Common myeloid progenitor, CD34-positive (primary cell): ENCODE results near the gene DUS1L.
A peak's percentile ranks its signal among the peaks of the same experiment; 100 is the strongest.

Experiments used
- CTCF ChIA-PET: fragments of 350-600 bp; sonication (Branson Sonifier 250); formaldehyde crosslinking; loops from one replicate; lab custom pipeline; 2021; ENCODE audit warnings: antibody characterized with exemption; lab: Charles Lee
- POLR2A ChIA-PET: fragments of 350-600 bp; sonication (Branson Sonifier 250); formaldehyde crosslinking; loops from one replicate; lab custom pipeline; 2021; ENCODE audit warnings: antibody characterized with exemption; lab: Charles Lee
- DNase-seq, 3 donors: peaks; one replicate each; pipeline versions ENCODE4 v3.0.0 to v3.0.0-alpha.2; 2013
- H3K27ac ChIP-seq, 2 experiments: 1 replicate in 1 of 2; 2 replicates in 1 of 2; pipeline ENCODE4 v1.7.0; 2013; ENCODE audit warnings: inconsistent platforms in 2 of 2, low read length in 2 of 2, mild to moderate bottlenecking in 2 of 2, low read depth in 1 of 2, moderate library complexity in 1 of 2; ENCODE audit not compliant: severe bottlenecking in 2 of 2, insufficient read depth in 1 of 2, poor library complexity in 1 of 2
- H3K27me3 ChIP-seq, 5 experiments: replicated peaks in 2 of 5; 1 replicate in 3 of 5; 2 replicates in 2 of 5; pipeline versions ENCODE4 v1.6.1 to v1.7.0; 2013; ENCODE audit warnings: low read length in 4 of 5, mild to moderate bottlenecking in 2 of 5, moderate library complexity in 2 of 5, inconsistent platforms in 1 of 5; ENCODE audit not compliant: insufficient read depth in 5 of 5, control insufficient read depth in 4 of 5
- H3K36me3 ChIP-seq, 4 experiments: 1 replicate in 2 of 4; 2 replicates in 2 of 4; pipeline versions ENCODE4 v1.6.1 to v1.7.0; 2013; ENCODE audit warnings: low read length in 3 of 4, control low read depth in 1 of 4, mild to moderate bottlenecking in 1 of 4; ENCODE audit not compliant: control insufficient read depth in 4 of 4, insufficient read depth in 4 of 4
- H3K4me1 ChIP-seq, 4 experiments: 1 replicate in 3 of 4; 2 replicates in 1 of 4; pipeline versions ENCODE4 v1.6.1 to v1.7.1; 2013; ENCODE audit warnings: low read length in 3 of 4, mild to moderate bottlenecking in 3 of 4, control low read depth in 1 of 4, inconsistent platforms in 1 of 4, moderate library complexity in 1 of 4; ENCODE audit not compliant: control insufficient read depth in 4 of 4, insufficient read depth in 4 of 4; ENCODE audit errors: control extremely low read depth in 1 of 4
- H3K4me3 ChIP-seq, 7 experiments: 1 replicate in 4 of 7; 2 replicates in 3 of 7; pipeline versions ENCODE4 v1.5.1 to v1.7.0; 2013; ENCODE audit warnings: mild to moderate bottlenecking in 7 of 7, low read length in 6 of 7, moderate library complexity in 6 of 7, inconsistent platforms in 2 of 7, low read depth in 2 of 7, control low read depth in 1 of 7; ENCODE audit not compliant: insufficient read depth in 4 of 7, control insufficient read depth in 1 of 7; ENCODE audit errors: extremely low read depth in 1 of 7
- H3K9me3 ChIP-seq, 5 experiments: 1 replicate in 4 of 5; 2 replicates in 1 of 5; pipeline versions ENCODE4 v1.6.1 to v1.7.1; 2013; ENCODE audit warnings: low read length in 4 of 5, mild to moderate bottlenecking in 2 of 5, inconsistent platforms in 1 of 5, low read depth in 1 of 5, moderate library complexity in 1 of 5; ENCODE audit not compliant: control insufficient read depth in 4 of 5, insufficient read depth in 2 of 5; ENCODE audit errors: control extremely low read depth in 1 of 5
- WGBS: methylation state at CpG from one replicate; pipeline ENCODE4 v1.1.5; 2013; ENCODE audit not compliant: insufficient coverage; 5-methylcytosine and 5-hydroxymethylcytosine counted together

The DUS1L gene

DNA sequence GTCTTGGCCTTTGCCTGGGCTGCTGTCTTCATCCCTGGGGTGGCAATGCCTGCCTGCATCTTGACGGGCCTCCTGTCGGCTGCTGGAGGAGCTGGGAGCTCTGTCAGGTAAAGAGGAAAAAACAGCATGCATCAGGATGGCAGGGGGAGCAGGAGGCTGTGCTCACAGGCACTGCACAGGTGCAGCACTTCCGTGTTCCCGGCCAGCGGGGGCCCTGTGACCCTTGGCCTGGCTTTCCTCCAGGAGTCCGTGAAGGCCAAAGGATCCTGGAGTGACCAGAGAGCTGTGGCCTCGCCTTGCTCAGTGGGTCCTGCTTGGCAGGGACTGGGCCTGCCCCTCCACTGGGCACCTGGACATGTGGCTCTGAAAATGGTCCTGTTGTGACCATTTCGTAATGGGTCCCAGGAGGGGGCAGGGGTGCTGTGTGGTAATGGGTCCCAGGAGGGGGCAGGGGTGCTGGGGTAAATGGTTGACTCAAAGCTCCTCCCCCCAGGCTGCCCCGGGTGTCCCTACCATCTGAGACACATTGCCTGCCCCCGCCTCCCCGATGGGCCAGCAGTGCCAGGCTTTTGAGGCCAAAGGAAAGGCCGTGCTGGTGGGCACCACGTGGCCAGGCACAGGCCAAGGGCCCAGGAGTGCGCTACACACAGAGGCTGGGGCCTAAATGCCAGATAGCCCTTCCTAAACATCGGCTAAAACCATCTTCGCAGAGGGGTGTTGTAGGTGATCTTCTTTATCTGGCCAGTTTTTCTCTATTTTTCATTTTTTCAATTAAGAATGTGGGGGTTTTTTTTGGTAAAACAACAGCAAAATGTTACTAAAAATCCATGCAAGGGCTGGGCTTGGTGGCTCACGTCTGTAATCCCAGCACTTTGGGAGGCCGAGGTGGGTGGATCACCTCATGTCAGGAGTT, 36.4 kb upstream of the DUS1L start:
- no peak for DNase-seq
- WGBS = 76% methylated on average over 15 of the region's 18 CpGs
- Histone ChIP-seq H3K27ac (no peak overlapping the region), H3K9me3 (no peaks in the 10 kb centered on the region), H3K4me1 (peaks cover 0 to 48% (median 34%) of the 10 kb centered on the region in 4 experiments), H3K27me3 (no peaks in the 10 kb centered on the region), H3K36me3 (peaks cover 0 to 12% (median 5%) of the 10 kb centered on the region in 4 experiments), H3K4me3 (no peak overlapping the region)
- CTCF ChIA-PET = no interaction called here
- POLR2A ChIA-PET = no interaction called here

DNA sequence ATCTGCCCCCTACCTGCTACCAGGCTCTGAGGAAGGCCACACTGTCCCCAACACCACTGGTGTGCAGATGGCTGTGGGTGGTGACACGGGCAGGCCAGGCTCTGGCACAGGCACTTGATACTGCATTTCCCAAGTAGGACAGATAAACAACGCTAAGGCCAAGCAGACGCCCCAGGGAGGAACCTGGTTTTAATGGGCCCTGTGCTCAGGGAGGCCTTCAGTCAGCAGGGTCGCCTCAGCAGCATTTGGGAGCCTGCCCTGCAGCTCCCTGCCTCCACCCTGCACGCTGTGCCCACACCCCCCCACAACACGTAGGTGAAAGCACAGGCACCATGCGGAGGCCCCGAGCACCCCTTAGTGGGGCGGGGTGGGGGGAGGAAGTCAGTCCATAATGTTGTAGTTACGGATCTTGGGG, 35.7 kb upstream of the DUS1L start:
- Histone ChIP-seq H3K4me3 (no peak overlapping the region), H3K4me1 (peaks cover 0 to 48% (median 34%) of the 10 kb centered on the region in 4 experiments), H3K36me3 (peaks cover 0 to 16% (median 5%) of the 10 kb centered on the region in 4 experiments), H3K27me3 (no peaks in the 10 kb centered on the region), H3K27ac (no peak overlapping the region), H3K9me3 (no peaks in the 10 kb centered on the region)
- no peak for DNase-seq
- POLR2A ChIA-PET = no interaction called here
- WGBS = 90% methylated on average over 5 of the region's 10 CpGs
- CTCF ChIA-PET = no interaction called here

DNA sequence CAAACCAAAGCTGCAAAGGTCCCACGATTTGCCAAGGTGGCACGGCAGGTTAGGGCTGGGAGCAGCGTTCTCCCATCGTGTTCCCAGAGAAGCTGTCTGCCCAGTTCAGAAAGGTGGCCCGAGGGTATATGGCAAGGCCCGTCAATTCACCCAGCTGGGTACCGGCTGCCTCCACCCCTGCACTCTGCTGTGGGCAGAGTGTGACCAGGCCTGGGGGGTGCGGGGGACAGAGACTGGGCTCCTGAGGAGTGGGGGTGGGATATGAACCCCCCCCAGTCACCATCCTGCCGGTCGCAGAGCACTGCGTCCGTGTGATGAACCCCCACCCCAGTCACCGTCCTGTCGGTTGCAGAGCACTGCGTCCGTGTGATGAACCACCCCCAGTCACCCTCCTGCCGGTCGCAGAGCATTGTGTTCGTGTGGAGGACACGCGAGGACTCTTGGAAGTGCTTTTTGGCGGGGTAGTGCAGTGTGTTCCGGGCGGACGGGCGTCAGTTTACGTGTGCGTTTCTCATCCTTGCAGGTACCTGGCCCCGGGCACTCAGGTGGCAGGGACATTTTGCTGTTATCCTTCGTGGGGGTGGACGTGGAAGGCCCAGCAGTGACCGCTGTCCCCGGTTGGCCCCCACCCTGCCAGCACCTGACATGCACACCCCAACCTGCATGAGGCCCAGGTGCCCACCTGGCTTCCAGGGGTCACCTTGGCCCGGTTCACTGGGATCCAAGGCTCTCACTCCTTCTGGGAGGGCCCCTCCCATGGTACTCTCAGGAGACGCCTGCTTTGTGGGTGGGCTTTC, 35.1 kb upstream of the DUS1L start:
- Histone ChIP-seq H3K4me1 (peaks cover 0 to 48% (median 30%) of the 10 kb centered on the region in 4 experiments), H3K36me3 (peaks cover 0 to 22% (median 7%) of the 10 kb centered on the region in 4 experiments), H3K9me3 (no peaks in the 10 kb centered on the region), H3K27ac (no peak overlapping the region), H3K4me3 (no peak overlapping the region), H3K27me3 (no peaks in the 10 kb centered on the region)
- DNase-seq = no peak
- POLR2A ChIA-PET = no interaction called here
- CTCF ChIA-PET = no interaction called here
- whole genome bisulfite sequencing = 93% methylated on average over 22 of the region's 35 CpGs

DNA sequence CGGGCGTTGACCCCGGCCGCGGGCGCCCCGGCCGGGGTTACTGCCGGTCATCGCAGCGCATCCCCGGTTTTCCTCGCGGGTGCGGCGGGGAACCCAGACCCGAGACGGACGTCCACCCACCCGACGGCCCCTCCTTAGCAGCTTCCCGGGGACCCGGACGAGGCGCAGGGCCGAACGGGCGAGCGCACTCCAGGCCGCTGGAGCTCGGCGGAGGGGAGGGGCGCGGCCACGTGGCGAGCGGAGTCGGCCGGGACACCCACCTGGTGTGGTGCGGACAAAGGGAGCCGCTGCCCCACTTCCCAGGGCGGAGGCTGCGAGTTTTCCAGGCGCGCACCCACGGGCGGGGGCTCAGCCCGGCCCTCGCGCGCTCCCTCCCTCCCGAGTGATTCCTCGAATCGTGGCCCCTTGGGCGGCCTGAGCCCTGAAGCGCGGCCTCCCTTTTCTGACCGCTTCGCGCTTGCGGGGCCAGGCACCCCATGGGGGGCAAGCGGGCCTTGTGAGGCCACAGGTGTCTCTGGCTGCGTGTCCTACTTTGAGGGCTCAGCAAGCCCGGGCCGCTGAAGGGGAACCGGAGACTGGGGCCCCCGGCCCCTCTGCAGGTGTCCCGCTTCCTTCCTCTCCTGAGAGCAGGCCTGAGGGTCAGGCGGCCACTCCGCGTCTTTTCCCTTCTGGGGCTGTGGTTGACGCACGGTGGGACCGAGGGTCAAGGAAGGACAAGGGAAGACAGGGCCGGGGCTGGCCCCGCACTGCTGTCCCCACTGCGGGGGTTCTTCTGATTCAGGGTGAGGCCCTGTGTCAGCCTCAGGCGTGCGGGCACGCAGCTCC, 33.5 kb upstream of the DUS1L start:
- ChIA-PET POLR2A (interaction anchor here (0.7 kb wide), 2 partner anchors 62 to 176 kb away, joined by 3 to 4 read pairs; partner anchors contain the start of gene DCXR), CTCF (interaction anchor here (1.0 to 2.1 kb wide), 3 partner anchors 8 to 18 kb away, joined by 3 to 6 read pairs (median 4); no protein-coding TSS in a partner anchor)
- Histone ChIP-seq H3K27ac (peak overlapping the region; percentile 25 to 68), H3K36me3 (peaks cover 0 to 31% (median 15%) of the 10 kb centered on the region in 4 experiments), H3K9me3 (no peaks in the 10 kb centered on the region), H3K4me1 (peaks cover 0 to 43% (median 25%) of the 10 kb centered on the region in 4 experiments), H3K4me3 (peak overlapping the region; percentile 40 to 80 (median 67)), H3K27me3 (no peaks in the 10 kb centered on the region)
- WGBS = 8% methylated on average over 69 of the region's 80 CpGs
- DNase-seq = peak; percentile 11 to 26 (median 21)

DNA sequence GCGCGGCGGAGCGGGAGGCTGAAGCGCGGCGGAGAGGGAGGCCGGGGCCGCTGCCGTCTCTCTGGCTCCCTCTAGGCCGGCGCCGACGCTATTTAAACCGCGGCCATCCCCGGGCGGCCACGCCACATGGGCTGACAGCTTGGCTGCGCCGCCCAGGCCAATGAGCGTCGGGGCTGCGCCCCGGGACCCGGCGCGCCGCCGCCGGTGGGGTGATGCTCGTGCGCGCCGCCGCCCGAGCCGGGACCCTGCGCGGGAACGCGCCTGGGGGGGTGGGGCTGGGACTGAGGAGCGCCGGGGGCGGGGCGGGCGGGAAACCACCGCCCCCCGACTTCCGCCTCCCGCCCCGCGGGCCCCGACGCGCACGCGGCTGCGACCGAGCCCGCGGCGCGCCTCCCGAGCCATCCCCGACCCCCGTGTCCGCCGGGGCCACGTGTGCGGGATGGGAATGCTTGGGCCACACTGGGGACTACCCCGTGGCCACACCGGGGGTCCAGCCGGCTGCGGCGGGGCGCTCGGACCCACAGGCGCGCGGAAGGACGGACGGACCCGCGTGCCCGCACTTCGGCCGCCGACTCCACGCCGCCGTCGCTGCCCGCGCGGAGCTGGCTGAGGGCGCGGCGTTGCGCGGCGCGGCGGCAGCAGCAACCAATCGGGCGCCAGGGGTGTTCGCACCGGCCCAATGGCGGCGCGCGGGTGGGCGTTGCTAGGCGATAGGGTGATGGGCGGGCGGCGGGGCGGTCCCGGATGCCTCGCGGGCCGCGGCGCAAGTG, 32.8 kb upstream of the DUS1L start, which contains the start of gene FASN:
TSS of gene FASN (minus strand) at position 68 of the 770 bp plus-strand sequence. CDS start 1,791 bp downstream, outside the sequence.
- H3K27ac ChIP-seq = peak within 1 kb of the TSS; percentile 25 to 75
- DNase-seq = peak; percentile 93 to 96 (median 96)
- WGBS = 0% methylated on average over 114 of the region's 124 CpGs
- H3K27me3 ChIP-seq = no peaks in the 10 kb centered on the region
- POLR2A ChIA-PET = interaction anchor here (0.5 to 0.8 kb wide), 7 partner anchors 17 to 362 kb away, joined by 3 to 5 read pairs (median 3); partner anchors contain the start of genes DCXR and P4HB
- H3K9me3 ChIP-seq = no peaks in the 10 kb centered on the region
- peak within 1 kb of the TSS; percentile 56 to 89 (median 75) for H3K4me3 ChIP-seq
- peaks cover 0 to 37% (median 20%) of the 10 kb centered on the region in 4 experiments for H3K36me3 ChIP-seq
- peaks cover 0 to 43% (median 25%) of the 10 kb centered on the region in 4 experiments for H3K4me1 ChIP-seq
- CTCF ChIA-PET = interaction anchor here (1.0 to 2.1 kb wide), 3 partner anchors 9 to 18 kb away, joined by 3 to 6 read pairs (median 4); no protein-coding TSS in a partner anchor

DNA sequence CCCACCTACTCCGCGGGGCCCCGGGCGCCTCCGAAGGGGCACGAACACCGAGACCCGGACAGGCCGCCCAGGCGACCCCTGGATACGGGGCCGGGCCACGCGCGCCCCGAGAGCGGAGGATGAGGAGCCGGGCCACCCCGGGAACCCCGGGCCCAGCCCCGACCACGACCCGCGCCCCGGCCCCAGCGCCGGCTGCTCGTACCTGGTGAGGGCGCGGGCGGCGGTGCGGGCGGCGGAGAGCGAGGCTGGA, 32.2 kb upstream of the DUS1L start:
- ChIA-PET POLR2A (interaction anchor here (0.5 to 0.8 kb wide), 5 partner anchors 17 to 361 kb away, joined by 3 to 5 read pairs (median 3); partner anchors contain the start of genes DCXR and P4HB), CTCF (interaction anchor here (2.1 kb wide), 1 partner anchor 9 kb away, joined by 6 read pairs; no protein-coding TSS in a partner anchor)
- Histone ChIP-seq H3K36me3 (peaks cover 0 to 43% (median 24%) of the 10 kb centered on the region in 4 experiments), H3K4me3 (peak overlapping the region; percentile 52 to 89 (median 75)), H3K27ac (peak overlapping the region in 1 of 2 experiments; percentile 75), H3K4me1 (peaks cover 0 to 43% (median 25%) of the 10 kb centered on the region in 4 experiments), H3K9me3 (no peaks in the 10 kb centered on the region), H3K27me3 (no peaks in the 10 kb centered on the region)
- 0% methylated on average over 35 of the region's 36 CpGs for WGBS
- DNase-seq = no peak
